ENCODE data around the gene MFF. TPM values are rescaled to one million over a fixed set of nuclear protein-coding genes. Genes with fewer than 3 reads are reported as not detected.
A peak's percentile ranks its signal among the peaks of the same experiment; 100 is the strongest.
"Not testable (repeated sequence)": the region's sequence is repeated elsewhere in the genome, so short reads cannot be mapped to it uniquely, and the experiment has no call there.

Gene MFF
- total and polyA plus RNA-seq, 8 donors: 29.8 to 71.7 (median 44.1) TPM

- H3K4me1 ChIP-seq: no peaks in the 10 kb centered on the region
- DNase-seq (no peak), FAIRE-seq (no peak), ATAC-seq (no peak)
- intact Hi-C loops (cut with DNase I): no loop called here
- H3K9me3 ChIP-seq: no peaks in the 10 kb centered on the region
- no peak overlapping the region for H3K27ac ChIP-seq
- WGBS, 2 donors: 74 to 80% methylated on average over 6 of the region's 6 CpGs
- no peaks in the 10 kb centered on the region for H3K36me3 ChIP-seq
- H3K4me3 ChIP-seq: no peak overlapping the region
- TF ChIP-seq CTCF (IDR thresholded peaks at IDR 0.05): no peak
- H3K27me3 ChIP-seq: no peaks in the 10 kb centered on the region
These were observed 61.6 kb downstream of the MFF start for GRCh38 chr2:227386630-227387029.

- DNase-seq; intact Hi-C loops (cut with DNase I): not testable (repeated sequence)
These were observed 62.5 kb downstream of the MFF start, which contains the start of gene SCYGR1 for GRCh38 chr2:227387583-227387982. TSS of gene SCYGR1 (minus strand) at chr2:227387949. CDS start at chr2:227387949, 0 bp downstream.

GRCh38 chr2:227388537-227389011, 63.5 kb downstream of the MFF start:
- intact Hi-C loops (cut with DNase I): no loop called here

More at GRCh38 chr2:227387583-227387982, 62.5 kb downstream of the MFF start, which contains the start of gene SCYGR1:
- H3K4me1 ChIP-seq, H3K4me3 ChIP-seq, H3K27me3 ChIP-seq, H3K36me3 ChIP-seq, H3K9me3 ChIP-seq, ATAC-seq, H3K27ac ChIP-seq, FAIRE-seq: not testable (repeated sequence)
- 77 to 90% methylated on average over 7 of the region's 7 CpGs for WGBS, 2 donors

GRCh38 chr2:227389231-227389630, 64.2 kb downstream of the MFF start:
- WGBS, 2 donors: 71 to 82% methylated on average over 3 of the region's 3 CpGs
- ATAC-seq: no peak
- no peak overlapping the region for H3K4me3 ChIP-seq
- DNase-seq: no peak
- intact Hi-C loops (cut with DNase I): no loop called here
- H3K9me3 ChIP-seq: no peaks in the 10 kb centered on the region
- no peaks in the 10 kb centered on the region for H3K36me3 ChIP-seq
- H3K4me1 ChIP-seq: no peaks in the 10 kb centered on the region
- H3K27ac ChIP-seq: no peak overlapping the region
- TF ChIP-seq CTCF (IDR thresholded peaks at IDR 0.05): no peak
- H3K27me3 ChIP-seq: no peaks in the 10 kb centered on the region
- peak; percentile 85 for FAIRE-seq

More at GRCh38 chr2:227388537-227389011, 63.5 kb downstream of the MFF start:
- FAIRE-seq (no peak), DNase-seq (no peak), ATAC-seq (peak in 1 of 4 donors; percentile 18)
- H3K4me1 ChIP-seq: no peaks in the 10 kb centered on the region
- 72 to 75% methylated on average over 7 of the region's 7 CpGs for WGBS, 2 donors
- no peaks in the 10 kb centered on the region for H3K27me3 ChIP-seq
- no peak overlapping the region for H3K4me3 ChIP-seq
- H3K27ac ChIP-seq: no peak overlapping the region
- no peaks in the 10 kb centered on the region for H3K36me3 ChIP-seq
- TF ChIP-seq CTCF (IDR thresholded peaks at IDR 0.05): no peak
- H3K9me3 ChIP-seq: no peaks in the 10 kb centered on the region

- DNase-seq: no peak
- H3K36me3 ChIP-seq: no peaks in the 10 kb centered on the region
- no peak overlapping the region for H3K27ac ChIP-seq
- no peak for TF ChIP-seq CTCF (IDR thresholded peaks at IDR 0.05)
- ATAC-seq: no peak
- intact Hi-C loops (cut with DNase I): no loop called here
- H3K9me3 ChIP-seq: no peaks in the 10 kb centered on the region
- no peak overlapping the region for H3K4me3 ChIP-seq
- no peaks in the 10 kb centered on the region for H3K4me1 ChIP-seq
- FAIRE-seq: no peak
- WGBS, 2 donors: 82 to 92% methylated on average over 7 of the region's 7 CpGs
- H3K27me3 ChIP-seq: no peaks in the 10 kb centered on the region
These were observed 64.6 kb downstream of the MFF start for GRCh38 chr2:227389661-227390060.

Data from pancreas (tissue), 10 donors.